Endodermal cell (in vitro differentiated cells): Measurements from ENCODE around the gene SLC24A2. TPM values are rescaled to one million over a fixed set of nuclear protein-coding genes. Genes with fewer than 3 reads are reported as not detected.

Source experiments
- DNase-seq: peaks from one replicate; pipeline ENCODE4 v3.0.0-alpha.2; 2017
- H3K27ac ChIP-seq: 2 replicates; pipeline ENCODE4 v1.5.1; 2013; ENCODE audit warnings: mild to moderate bottlenecking, low read depth, low read length, moderate library complexity
- H3K27me3 ChIP-seq: 2 replicates; pipeline ENCODE4 v1.6.1; 2013; ENCODE audit warnings: mild to moderate bottlenecking, low read length, moderate library complexity; ENCODE audit not compliant: insufficient read depth, control insufficient read depth, poor library complexity, severe bottlenecking
- H3K36me3 ChIP-seq: 2 replicates; pipeline ENCODE4 v1.7.0; 2013; ENCODE audit warnings: mild to moderate bottlenecking, low read length, moderate library complexity; ENCODE audit not compliant: control insufficient read depth, insufficient read depth
- H3K4me1 ChIP-seq: one replicate; pipeline ENCODE4 v1.7.0; 2013; ENCODE audit warnings: low read length; ENCODE audit not compliant: control insufficient read depth, insufficient read depth
- H3K4me3 ChIP-seq: 2 replicates; pipeline ENCODE4 v1.5.1; 2013; ENCODE audit warnings: mild to moderate bottlenecking, low read length, moderate library complexity
- H3K9ac ChIP-seq: 2 replicates; pipeline ENCODE4 v1.6.1; 2013; ENCODE audit warnings: mild to moderate bottlenecking, low read length, moderate library complexity; ENCODE audit not compliant: poor library complexity, severe bottlenecking; ENCODE audit errors: extremely low read depth
- H3K9me3 ChIP-seq: 2 replicates; pipeline ENCODE4 v1.6.1; 2013; ENCODE audit warnings: mild to moderate bottlenecking, low read length, moderate library complexity; ENCODE audit not compliant: control insufficient read depth
- H3K27ac Mint-ChIP-seq: 2 replicates; pipeline ENCODE4 v1.8.0; 2020; ENCODE audit warnings: mixed read lengths
- H3K27me3 Mint-ChIP-seq: 2 replicates; pipeline ENCODE4 v1.8.0; 2021; ENCODE audit warnings: mild to moderate bottlenecking, mixed read lengths; ENCODE audit not compliant: insufficient read depth
- H3K36me3 Mint-ChIP-seq: 2 replicates; pipeline ENCODE4 v1.8.0; 2020; ENCODE audit warnings: low read depth, mixed read lengths
- H3K4me1 Mint-ChIP-seq: 2 replicates; pipeline ENCODE4 v1.8.0; 2020; ENCODE audit warnings: mixed read lengths
- H3K4me3 Mint-ChIP-seq: 2 replicates; pipeline ENCODE4 v1.8.0; 2020; ENCODE audit warnings: mild to moderate bottlenecking, moderate library complexity, mixed read lengths
- H3K9me3 Mint-ChIP-seq: 2 replicates; pipeline ENCODE4 v1.8.0; 2020; ENCODE audit warnings: mild to moderate bottlenecking, mixed read lengths
- WGBS, 2 experiments: methylation state at CpG; one replicate each; pipeline versions ENCODE4 v1.1.5 to v1.1.7; 2013; ENCODE audit warnings: missing lambda C conversion rate in 2 of 2, mixed read lengths in 1 of 2; ENCODE audit not compliant: insufficient coverage in 1 of 2, insufficient read length in 1 of 2; 5-methylcytosine and 5-hydroxymethylcytosine counted together
- total RNA-seq, 2 donors: library from RNA; stranded (reverse); fragmentation: NEBNext Ultra II Directional in 1 of 2; extraction: Animal tissue kit (Norgen Biotek cat#: 25700) in 1 of 2; gene quantifications; 2 replicates in 1 of 2; 3 replicates in 1 of 2; pipeline ENCODE4 v1.2.1, GENCODE V29; 2021
- TF ChIP-seq, protein P1 (sequence below): fragments of 200-600 bp; sonication (generic); conservative IDR thresholded peaks from 2 replicates; pipeline ENCODE4 v1.5.0; 2021; ENCODE audit warnings: antibody characterized with exemption, mild to moderate bottlenecking

SLC24A2 gene
- total RNA-seq, 2 donors from 2014 or later: 0.48 to 0.82 TPM

DNA sequence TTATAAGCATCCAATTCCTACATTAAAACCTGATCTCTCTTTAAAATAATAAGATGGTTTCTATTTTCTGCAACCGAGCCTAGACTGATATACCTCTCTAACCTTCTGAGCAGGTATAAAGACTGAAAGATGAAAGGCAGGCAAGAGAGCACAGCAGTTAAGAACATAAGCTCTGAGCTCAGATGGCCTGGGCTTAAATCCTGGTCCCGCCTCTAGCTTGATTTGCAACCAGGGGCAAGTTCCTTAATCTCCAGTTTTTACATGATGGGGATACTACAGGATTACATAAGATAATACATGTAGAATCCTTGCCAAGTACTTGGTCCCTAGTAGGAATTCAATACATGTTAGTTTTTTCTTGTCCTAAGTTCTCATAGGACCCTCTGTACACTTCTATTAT lies 33.9 kb downstream of the SLC24A2 start:
- TF ChIP-seq, protein P1, sequence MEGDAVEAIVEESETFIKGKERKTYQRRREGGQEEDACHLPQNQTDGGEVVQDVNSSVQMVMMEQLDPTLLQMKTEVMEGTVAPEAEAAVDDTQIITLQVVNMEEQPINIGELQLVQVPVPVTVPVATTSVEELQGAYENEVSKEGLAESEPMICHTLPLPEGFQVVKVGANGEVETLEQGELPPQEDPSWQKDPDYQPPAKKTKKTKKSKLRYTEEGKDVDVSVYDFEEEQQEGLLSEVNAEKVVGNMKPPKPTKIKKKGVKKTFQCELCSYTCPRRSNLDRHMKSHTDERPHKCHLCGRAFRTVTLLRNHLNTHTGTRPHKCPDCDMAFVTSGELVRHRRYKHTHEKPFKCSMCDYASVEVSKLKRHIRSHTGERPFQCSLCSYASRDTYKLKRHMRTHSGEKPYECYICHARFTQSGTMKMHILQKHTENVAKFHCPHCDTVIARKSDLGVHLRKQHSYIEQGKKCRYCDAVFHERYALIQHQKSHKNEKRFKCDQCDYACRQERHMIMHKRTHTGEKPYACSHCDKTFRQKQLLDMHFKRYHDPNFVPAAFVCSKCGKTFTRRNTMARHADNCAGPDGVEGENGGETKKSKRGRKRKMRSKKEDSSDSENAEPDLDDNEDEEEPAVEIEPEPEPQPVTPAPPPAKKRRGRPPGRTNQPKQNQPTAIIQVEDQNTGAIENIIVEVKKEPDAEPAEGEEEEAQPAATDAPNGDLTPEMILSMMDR: no peak
- no peaks in the 10 kb centered on the region for H3K4me1 Mint-ChIP-seq
- H3K4me3 ChIP-seq: no peak overlapping the region
- no peaks in the 10 kb centered on the region for H3K9me3 ChIP-seq
- H3K36me3 Mint-ChIP-seq: no peaks in the 10 kb centered on the region
- no peaks in the 10 kb centered on the region for H3K4me1 ChIP-seq
- H3K36me3 ChIP-seq: no peaks in the 10 kb centered on the region
- no peak overlapping the region for H3K27ac ChIP-seq
- no peak for DNase-seq
- WGBS, 2 experiments: 91 to 100% methylated on average over 1 to 2 of the region's 2 CpGs
- H3K27me3 Mint-ChIP-seq: peaks cover 3% of the 10 kb centered on the region
- H3K4me3 Mint-ChIP-seq: no peak overlapping the region
- H3K27me3 ChIP-seq: no peaks in the 10 kb centered on the region
- no peak overlapping the region for H3K9ac ChIP-seq
- no peak overlapping the region for H3K27ac Mint-ChIP-seq
- H3K9me3 Mint-ChIP-seq: no peaks in the 10 kb centered on the region

DNA sequence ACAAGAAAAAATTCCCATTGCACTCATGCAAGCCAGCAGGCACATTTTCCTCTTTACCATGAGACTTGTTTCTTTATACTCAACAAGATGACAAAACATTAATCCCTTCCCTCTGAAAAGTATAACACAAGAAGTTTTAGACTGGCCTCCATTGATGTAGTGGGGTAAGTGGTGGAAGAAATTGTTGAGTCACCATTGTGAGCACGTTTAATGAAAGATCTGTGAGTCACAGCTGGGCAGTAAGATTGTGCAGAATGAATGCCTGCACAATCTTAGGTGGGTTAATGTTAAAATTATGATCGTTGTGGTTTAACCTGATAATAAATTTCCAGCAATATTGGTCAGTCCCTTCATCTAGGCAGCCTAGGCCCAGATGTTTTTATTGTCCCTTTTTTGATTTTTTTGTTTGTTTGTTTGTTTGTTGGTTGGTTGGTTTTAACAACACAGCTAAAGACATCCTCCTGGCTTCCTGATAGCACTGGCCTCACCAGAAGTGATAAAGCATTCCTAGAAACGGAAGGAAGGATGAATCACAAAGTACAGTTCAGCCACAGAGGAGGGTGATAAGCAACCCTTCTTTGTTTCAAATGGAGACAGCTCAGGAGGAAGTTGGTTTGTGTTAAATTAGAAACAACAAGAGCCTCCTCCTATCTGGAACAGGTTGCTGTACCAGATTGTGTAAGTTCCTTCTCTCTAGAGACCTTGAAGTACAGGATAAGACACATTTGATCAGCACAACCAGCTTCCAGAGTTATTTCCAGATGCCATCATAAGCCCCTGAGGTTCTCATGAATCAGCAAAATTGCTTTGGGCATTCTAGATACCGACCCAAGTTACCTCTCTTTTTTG lies 40.3 kb downstream of the SLC24A2 start:
- H3K9me3 Mint-ChIP-seq: no peaks in the 10 kb centered on the region
- Histone ChIP-seq H3K9me3 (no peaks in the 10 kb centered on the region), H3K27ac (no peak overlapping the region), H3K9ac (no peak overlapping the region), H3K4me1 (peaks cover 6% of the 10 kb centered on the region), H3K36me3 (no peaks in the 10 kb centered on the region), H3K27me3 (no peaks in the 10 kb centered on the region), H3K4me3 (no peak overlapping the region)
- no peaks in the 10 kb centered on the region for H3K36me3 Mint-ChIP-seq
- H3K27me3 Mint-ChIP-seq: peaks cover 3% of the 10 kb centered on the region
- H3K4me3 Mint-ChIP-seq: no peak overlapping the region
- TF ChIP-seq, protein P1: no peak
- WGBS, 2 experiments: 30 to 71% methylated on average over 2 to 4 of the region's 4 CpGs
- no peak for DNase-seq
- H3K4me1 Mint-ChIP-seq: no peaks in the 10 kb centered on the region
- H3K27ac Mint-ChIP-seq: no peak overlapping the region

DNA sequence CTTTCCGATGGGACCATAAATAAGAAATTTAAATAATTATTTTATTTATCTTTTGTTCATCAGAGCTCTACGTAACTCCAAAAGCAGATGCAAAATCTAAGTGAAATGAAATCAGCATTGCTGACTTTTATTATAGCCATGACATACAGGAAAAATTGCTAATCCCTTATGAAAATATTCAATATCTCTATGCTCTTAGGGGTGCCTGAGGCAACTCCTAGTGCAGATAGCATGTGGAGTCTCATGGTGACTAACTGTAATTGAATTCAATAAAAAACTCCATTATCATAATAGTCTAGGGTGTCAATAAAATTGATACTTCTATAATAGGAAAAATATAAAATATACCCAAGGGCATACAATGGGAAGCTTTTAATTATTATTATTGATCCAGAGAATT lies 42.6 kb downstream of the SLC24A2 start:
- H3K4me1 Mint-ChIP-seq: peaks cover 2% of the 10 kb centered on the region
- no peak for DNase-seq
- no peaks in the 10 kb centered on the region for H3K27me3 ChIP-seq
- H3K27ac ChIP-seq: no peak overlapping the region
- no peak overlapping the region for H3K4me3 ChIP-seq
- no peak overlapping the region for H3K27ac Mint-ChIP-seq
- TF ChIP-seq, protein P1: no peak
- no peaks in the 10 kb centered on the region for H3K36me3 ChIP-seq
- 100% methylated on average over 1 of the region's 2 CpGs; no CpG with 5 or more reads in 1 of the 2 experiments for WGBS, 2 experiments
- H3K27me3 Mint-ChIP-seq: no peaks in the 10 kb centered on the region
- H3K36me3 Mint-ChIP-seq: no peaks in the 10 kb centered on the region
- no peak overlapping the region for H3K4me3 Mint-ChIP-seq
- no peak overlapping the region for H3K9ac ChIP-seq
- no peaks in the 10 kb centered on the region for H3K9me3 Mint-ChIP-seq
- H3K4me1 ChIP-seq: peaks cover 6% of the 10 kb centered on the region
- H3K9me3 ChIP-seq: no peaks in the 10 kb centered on the region
